ENCODE data around the gene SYT1. TPM values are rescaled to one million over a fixed set of nuclear protein-coding genes. Genes with fewer than 3 reads are reported as not detected.

The SYT1 gene
- total and polyA plus RNA-seq, 4 donors, result 0.53 to 0.84 (median 0.64) TPM

DNA sequence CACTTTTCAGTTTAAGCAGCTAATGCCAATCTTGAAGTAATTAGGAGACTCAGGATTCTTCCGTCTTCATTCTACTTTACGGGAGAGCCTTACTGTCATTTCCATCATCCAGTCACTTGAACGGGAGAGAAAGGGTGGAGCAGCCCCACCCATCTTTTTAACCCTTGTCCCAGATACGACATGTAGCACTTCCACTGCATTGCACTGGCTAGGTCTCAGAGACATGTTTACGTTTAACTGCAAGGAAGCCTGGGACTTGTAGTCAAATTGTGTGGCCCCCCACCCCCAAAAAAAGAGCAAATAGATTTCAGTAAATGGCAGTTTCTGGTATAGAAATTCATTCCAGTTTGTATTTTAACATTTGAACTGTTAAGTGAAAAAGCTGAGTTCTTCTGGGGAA lies 46.1 kb upstream of the SYT1 start:
- Histone ChIP-seq H3K9me3 (ENCODE audit: control insufficient read depth in 4 of 4, low read length in 3 of 4) (no peaks in the 10 kb centered on the region), H3K4me1 (ENCODE audit: control insufficient read depth in 4 of 4, insufficient read depth in 4 of 4, low read length in 3 of 4) (no peaks in the 10 kb centered on the region), H3K27ac (ENCODE audit: low read depth in 1 of 2, low read length in 2 of 2) (no peak overlapping the region), H3K36me3 (ENCODE audit: control insufficient read depth in 4 of 4, insufficient read depth in 3 of 4, low read depth in 1 of 4, low read length in 3 of 4) (no peaks in the 10 kb centered on the region), H3K9ac (ENCODE audit: low read depth in 1 of 2, low read length in 2 of 2) (no peak overlapping the region), H3K27me3 (ENCODE audit: control insufficient read depth in 4 of 4, insufficient read depth in 4 of 4, low read length in 3 of 4) (no peaks in the 10 kb centered on the region), H3K4me3 (ENCODE audit: low read depth in 1 of 3, low read length in 3 of 3) (no peak overlapping the region)
- TF ChIP-seq FOXA1 (IDR thresholded peaks at IDR 0.05), result no peak
- TF ChIP-seq, protein P1, sequence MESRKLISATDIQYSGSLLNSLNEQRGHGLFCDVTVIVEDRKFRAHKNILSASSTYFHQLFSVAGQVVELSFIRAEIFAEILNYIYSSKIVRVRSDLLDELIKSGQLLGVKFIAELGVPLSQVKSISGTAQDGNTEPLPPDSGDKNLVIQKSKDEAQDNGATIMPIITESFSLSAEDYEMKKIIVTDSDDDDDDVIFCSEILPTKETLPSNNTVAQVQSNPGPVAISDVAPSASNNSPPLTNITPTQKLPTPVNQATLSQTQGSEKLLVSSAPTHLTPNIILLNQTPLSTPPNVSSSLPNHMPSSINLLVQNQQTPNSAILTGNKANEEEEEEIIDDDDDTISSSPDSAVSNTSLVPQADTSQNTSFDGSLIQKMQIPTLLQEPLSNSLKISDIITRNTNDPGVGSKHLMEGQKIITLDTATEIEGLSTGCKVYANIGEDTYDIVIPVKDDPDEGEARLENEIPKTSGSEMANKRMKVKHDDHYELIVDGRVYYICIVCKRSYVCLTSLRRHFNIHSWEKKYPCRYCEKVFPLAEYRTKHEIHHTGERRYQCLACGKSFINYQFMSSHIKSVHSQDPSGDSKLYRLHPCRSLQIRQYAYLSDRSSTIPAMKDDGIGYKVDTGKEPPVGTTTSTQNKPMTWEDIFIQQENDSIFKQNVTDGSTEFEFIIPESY (IDR thresholded peaks at IDR 0.05), result no peak
- TF ChIP-seq HNF4G (IDR thresholded peaks at IDR 0.05), result no peak
- TF ChIP-seq RAD21 (IDR thresholded peaks at IDR 0.05), result no peak
- no peak for TF ChIP-seq RXRA (IDR thresholded peaks at IDR 0.05)
- TF ChIP-seq NR2F2 (IDR thresholded peaks at IDR 0.05), result no peak
- no peak for TF ChIP-seq HNF4A (conservative IDR thresholded peaks at IDR 0.05)
- TF ChIP-seq, protein P2, sequence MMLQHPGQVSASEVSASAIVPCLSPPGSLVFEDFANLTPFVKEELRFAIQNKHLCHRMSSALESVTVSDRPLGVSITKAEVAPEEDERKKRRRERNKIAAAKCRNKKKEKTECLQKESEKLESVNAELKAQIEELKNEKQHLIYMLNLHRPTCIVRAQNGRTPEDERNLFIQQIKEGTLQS (IDR thresholded peaks at IDR 0.05), result no peak
- TF ChIP-seq, protein P3, sequence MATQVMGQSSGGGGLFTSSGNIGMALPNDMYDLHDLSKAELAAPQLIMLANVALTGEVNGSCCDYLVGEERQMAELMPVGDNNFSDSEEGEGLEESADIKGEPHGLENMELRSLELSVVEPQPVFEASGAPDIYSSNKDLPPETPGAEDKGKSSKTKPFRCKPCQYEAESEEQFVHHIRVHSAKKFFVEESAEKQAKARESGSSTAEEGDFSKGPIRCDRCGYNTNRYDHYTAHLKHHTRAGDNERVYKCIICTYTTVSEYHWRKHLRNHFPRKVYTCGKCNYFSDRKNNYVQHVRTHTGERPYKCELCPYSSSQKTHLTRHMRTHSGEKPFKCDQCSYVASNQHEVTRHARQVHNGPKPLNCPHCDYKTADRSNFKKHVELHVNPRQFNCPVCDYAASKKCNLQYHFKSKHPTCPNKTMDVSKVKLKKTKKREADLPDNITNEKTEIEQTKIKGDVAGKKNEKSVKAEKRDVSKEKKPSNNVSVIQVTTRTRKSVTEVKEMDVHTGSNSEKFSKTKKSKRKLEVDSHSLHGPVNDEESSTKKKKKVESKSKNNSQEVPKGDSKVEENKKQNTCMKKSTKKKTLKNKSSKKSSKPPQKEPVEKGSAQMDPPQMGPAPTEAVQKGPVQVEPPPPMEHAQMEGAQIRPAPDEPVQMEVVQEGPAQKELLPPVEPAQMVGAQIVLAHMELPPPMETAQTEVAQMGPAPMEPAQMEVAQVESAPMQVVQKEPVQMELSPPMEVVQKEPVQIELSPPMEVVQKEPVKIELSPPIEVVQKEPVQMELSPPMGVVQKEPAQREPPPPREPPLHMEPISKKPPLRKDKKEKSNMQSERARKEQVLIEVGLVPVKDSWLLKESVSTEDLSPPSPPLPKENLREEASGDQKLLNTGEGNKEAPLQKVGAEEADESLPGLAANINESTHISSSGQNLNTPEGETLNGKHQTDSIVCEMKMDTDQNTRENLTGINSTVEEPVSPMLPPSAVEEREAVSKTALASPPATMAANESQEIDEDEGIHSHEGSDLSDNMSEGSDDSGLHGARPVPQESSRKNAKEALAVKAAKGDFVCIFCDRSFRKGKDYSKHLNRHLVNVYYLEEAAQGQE (IDR thresholded peaks at IDR 0.05), result no peak
- TF ChIP-seq, protein P4, sequence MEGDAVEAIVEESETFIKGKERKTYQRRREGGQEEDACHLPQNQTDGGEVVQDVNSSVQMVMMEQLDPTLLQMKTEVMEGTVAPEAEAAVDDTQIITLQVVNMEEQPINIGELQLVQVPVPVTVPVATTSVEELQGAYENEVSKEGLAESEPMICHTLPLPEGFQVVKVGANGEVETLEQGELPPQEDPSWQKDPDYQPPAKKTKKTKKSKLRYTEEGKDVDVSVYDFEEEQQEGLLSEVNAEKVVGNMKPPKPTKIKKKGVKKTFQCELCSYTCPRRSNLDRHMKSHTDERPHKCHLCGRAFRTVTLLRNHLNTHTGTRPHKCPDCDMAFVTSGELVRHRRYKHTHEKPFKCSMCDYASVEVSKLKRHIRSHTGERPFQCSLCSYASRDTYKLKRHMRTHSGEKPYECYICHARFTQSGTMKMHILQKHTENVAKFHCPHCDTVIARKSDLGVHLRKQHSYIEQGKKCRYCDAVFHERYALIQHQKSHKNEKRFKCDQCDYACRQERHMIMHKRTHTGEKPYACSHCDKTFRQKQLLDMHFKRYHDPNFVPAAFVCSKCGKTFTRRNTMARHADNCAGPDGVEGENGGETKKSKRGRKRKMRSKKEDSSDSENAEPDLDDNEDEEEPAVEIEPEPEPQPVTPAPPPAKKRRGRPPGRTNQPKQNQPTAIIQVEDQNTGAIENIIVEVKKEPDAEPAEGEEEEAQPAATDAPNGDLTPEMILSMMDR (IDR thresholded peaks at IDR 0.05; ENCODE audit: low read depth, low read length, missing input control), result no peak
- no peak for TF ChIP-seq FOXA2 (IDR thresholded peaks at IDR 0.05)
- no peak for TF ChIP-seq EGR1 (IDR thresholded peaks at IDR 0.05; ENCODE audit: low read depth in 2 of 2)
- TF ChIP-seq, protein P5, sequence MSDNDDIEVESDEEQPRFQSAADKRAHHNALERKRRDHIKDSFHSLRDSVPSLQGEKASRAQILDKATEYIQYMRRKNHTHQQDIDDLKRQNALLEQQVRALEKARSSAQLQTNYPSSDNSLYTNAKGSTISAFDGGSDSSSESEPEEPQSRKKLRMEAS (IDR thresholded peaks at IDR 0.05), result no peak
- no peak for TF ChIP-seq TAF1 (conservative IDR thresholded peaks at IDR 0.05)
- no peak for TF ChIP-seq YY1 (IDR thresholded peaks at IDR 0.05)
- TF ChIP-seq SP1 (IDR thresholded peaks at IDR 0.05), result no peak
- no peak for TF ChIP-seq JUND (IDR thresholded peaks at IDR 0.05)
- TF ChIP-seq GABPA (IDR thresholded peaks at IDR 0.05 in 1 of 2, conservative IDR thresholded peaks at IDR 0.05 in 1 of 2), result no peak
- DNase-seq (ENCODE audit: low spot score), result no peak
- WGBS, result 44% methylated on average over 5 of the region's 5 CpGs

Data from liver (tissue), 9 donors.